ENCODE results near the gene PPP1CA.
"Not testable (repeated sequence)": the region's sequence is repeated elsewhere in the genome, so short reads cannot be mapped to it uniquely, and the experiment has no call there.

Gene PPP1CA

GRCh38 chr11:67406969-67407687, 5.5 kb upstream of the PPP1CA start:
- no peak for DNase-seq (ENCODE audit: low read depth)
- TF ChIP-seq CTCF (conservative IDR thresholded peaks at IDR 0.05; ENCODE audit: control insufficient read depth, insufficient read depth, low read depth, low read length), result no peak
- no peak overlapping the region for H3K4me3 ChIP-seq (ENCODE audit: control insufficient read depth, low read depth, low read length)

- TF ChIP-seq CTCF (conservative IDR thresholded peaks at IDR 0.05; ENCODE audit: control insufficient read depth, insufficient read depth, low read depth, low read length), result no peak
- no peak for DNase-seq (ENCODE audit: low read depth)
- H3K4me3 ChIP-seq (ENCODE audit: control insufficient read depth, low read depth, low read length), result no peak overlapping the region
Measured at GRCh38 chr11:67406420-67406968, 4.8 kb upstream of the PPP1CA start.

GRCh38 chr11:67405688-67406339, 4.2 kb upstream of the PPP1CA start:
- TF ChIP-seq CTCF (conservative IDR thresholded peaks at IDR 0.05; ENCODE audit: control insufficient read depth, insufficient read depth, low read depth, low read length), result no peak
- DNase-seq (ENCODE audit: low read depth), result no peak
- no peak overlapping the region for H3K4me3 ChIP-seq (ENCODE audit: control insufficient read depth, low read depth, low read length)

- no peak overlapping the region for H3K4me3 ChIP-seq (ENCODE audit: control insufficient read depth, low read depth, low read length)
- TF ChIP-seq CTCF (conservative IDR thresholded peaks at IDR 0.05; ENCODE audit: control insufficient read depth, insufficient read depth, low read depth, low read length), result no peak
- no peak for DNase-seq (ENCODE audit: low read depth)
Measured at GRCh38 chr11:67405196-67405567, 3.5 kb upstream of the PPP1CA start.

GRCh38 chr11:67404515-67405195, 3.0 kb upstream of the PPP1CA start:
- no peak for DNase-seq (ENCODE audit: low read depth)
- TF ChIP-seq CTCF (conservative IDR thresholded peaks at IDR 0.05; ENCODE audit: control insufficient read depth, insufficient read depth, low read depth, low read length), result no peak
- H3K4me3 ChIP-seq (ENCODE audit: control insufficient read depth, low read depth, low read length), result no peak overlapping the region

GRCh38 chr11:67403085-67403484, 1.4 kb upstream of the PPP1CA start:
- H3K4me3 ChIP-seq (ENCODE audit: control insufficient read depth, low read depth, low read length); DNase-seq (ENCODE audit: low read depth): not testable (repeated sequence)

- DNase-seq (ENCODE audit: low read depth), result not testable (repeated sequence)
- H3K4me3 ChIP-seq (ENCODE audit: control insufficient read depth, low read depth, low read length), result peak overlapping the region; percentile 25
Measured at GRCh38 chr11:67402192-67402839, 658 bp upstream of the PPP1CA start.
